NCI-H524 treated with DMSO at 0.1 percent for 48 hours (cell line): ENCODE measurements around the gene DCC.
"Not testable (repeated sequence)": the region's sequence is repeated elsewhere in the genome, so short reads cannot be mapped to it uniquely, and the experiment has no call there.

Source experiments
- DNase-seq: peaks from one replicate; lab custom pipeline; 2025; lab: John Stamatoyannopoulos, UW

Gene DCC

DNA sequence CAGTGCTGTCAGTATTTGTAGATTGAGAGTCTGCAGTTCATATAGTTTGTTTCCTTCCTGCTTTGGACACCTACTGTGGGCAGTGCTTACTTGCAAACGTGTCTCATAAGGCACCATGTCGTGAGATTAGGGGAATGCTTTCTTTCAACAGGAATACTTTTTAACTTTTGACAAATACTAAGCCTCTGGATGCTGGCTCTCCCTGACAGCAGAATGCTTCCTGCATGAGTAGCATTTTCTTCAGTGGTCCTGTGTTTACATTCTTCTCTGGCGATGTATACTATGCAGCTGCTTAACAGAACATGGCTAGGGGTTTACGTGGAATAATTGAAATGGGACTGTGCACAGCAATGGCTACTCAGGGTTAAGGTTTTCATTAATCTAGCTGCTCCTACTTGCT, 1077.0 kb downstream of the DCC start:
- no peak for DNase-seq

DNA sequence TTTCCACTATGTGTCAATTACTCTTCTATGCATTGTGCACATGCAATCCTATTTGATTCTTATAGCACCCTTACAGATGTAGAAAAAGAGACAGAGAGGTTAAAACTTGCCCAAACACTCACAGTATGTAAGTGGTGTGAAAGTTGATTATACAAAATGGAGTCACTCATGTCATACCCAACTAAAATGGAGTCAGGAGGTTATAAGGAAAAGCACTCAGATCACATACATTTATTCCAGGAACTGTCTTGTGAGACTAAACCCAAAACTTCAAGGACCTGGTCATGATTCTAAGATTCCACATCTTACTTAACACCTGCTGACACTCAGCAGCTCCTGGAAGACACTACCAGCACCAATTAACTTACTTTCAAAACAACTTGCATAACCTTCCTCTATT, 1081.9 kb downstream of the DCC start:
- no peak for DNase-seq

DNA sequence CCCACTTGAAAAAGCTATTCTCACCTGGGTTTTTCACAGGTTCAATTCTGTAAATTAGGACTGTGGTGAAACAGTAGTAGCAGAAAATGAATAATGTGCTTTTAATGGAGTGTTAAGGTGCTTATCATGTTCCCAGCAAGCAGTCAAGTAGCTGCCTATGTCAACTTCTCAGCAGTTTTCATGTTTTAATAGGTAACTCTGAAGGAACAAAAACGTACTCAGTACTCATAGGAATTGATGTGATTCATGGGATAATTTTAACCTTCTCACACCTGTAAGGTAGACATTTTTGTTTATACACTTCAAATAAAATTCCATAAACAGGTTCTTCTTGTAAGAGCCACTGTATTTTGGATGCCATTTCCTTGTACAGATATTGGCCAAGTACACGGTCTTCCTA, 1082.9 kb downstream of the DCC start:
- no peak for DNase-seq

DNA sequence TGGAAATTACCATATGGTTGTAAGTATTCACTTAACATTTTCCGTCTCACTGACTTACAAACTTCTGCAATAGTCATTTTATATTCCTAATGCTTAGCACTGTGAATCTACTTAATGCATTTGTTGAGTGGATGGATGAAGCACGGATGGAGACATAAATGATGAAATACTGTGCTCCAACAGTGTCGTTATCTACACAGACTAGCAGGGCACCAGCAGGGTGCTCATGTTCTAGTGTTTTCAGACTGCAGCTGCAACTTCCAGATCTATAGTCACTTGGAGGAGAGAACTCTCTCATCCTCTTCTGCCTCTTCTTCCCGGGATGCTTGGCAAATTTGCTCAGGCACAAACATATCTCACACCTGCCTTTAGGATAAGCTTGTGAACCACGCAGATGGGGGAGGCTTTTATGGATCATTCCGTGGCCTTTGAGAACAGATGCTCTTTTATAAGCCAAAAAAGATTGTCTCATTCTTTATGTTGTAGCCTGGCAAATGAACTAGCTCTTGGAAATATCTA, 1086.7 kb downstream of the DCC start:
- DNase-seq = peak; percentile 69

DNA sequence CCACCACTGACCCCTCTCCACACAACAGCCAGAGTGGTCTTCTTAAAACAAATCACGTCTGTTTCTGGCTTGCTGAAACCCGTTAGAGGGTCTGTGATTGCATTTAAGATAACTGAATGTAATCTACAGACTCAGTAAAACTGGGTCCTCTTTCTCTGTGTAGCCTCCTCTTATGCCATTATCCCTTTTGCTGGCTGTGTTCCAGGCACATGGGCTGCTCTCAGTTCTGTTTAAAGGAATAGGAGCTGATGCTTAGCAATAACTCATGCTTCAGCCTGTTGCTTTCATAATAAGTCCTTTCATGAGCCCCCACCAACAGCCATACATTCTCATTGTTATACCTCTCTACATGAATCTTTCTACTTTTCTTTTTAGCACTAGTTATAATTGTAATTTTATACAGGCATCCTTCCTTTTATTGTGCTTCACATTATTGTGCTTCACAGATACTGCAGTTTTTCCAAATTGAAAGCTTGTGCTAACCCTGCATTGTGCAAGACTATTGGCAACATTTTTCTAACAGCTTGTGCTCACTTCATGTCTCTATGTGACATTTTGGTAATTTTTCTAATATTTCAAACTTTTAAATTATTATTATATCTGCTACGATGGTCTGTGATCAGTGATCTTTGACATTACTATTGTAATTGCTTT, 1101.9 kb downstream of the DCC start:
- no peak for DNase-seq

DNA sequence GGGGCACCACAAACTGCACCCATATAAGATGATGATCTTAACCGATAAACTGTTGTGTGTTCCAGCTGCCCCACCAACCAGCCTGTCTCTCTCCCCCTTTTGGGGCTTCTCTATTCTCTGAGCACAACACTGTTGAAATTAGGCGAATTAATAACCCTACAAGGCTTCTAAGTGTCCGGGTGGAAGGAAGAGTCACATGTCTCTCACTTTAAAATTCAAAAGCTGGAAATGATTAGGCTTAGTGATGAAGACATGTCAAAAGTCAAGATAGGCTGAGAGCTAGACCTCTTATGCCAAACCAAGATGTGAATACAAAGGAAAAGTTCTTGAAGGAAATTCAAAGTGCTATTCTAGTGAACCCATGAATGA, 1102.4 kb downstream of the DCC start:
- DNase-seq = no peak

DNA sequence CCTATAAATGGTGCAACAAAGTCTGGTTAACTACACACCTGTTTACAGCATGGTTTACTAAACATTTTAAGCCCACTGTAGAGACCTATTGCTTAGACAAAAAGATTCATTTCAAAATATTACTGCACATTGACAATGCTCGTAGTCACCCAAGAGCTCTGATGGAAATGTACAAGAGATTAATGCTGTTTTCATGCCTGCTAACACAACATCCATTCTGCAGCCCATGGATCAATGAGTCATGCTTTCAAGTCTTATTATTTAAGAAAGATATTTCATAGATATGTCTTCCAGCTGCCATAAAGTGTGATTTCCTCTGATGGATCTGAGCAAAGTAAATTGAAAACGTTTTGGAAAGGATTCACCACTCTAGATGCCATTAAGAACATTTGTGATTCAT, 1103.3 kb downstream of the DCC start:
- DNase-seq = no peak

DNA sequence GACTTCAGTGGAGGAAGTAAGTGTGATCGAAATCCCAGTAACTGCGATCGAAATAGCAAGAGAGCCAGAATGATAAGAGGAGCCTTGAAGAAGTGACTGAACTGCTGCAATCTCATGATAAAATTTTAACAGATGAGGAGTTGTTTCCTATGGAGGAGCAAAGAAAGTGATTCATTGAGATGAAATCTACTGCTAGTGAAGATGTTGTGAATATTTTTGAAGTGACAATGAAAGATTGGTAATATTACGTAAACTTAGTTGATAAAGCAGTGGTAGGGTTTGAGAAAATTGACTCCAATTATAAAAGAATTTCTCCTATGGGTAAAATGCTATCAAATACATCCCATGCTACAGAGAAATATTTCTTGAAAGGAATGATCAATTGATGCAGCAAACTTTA, 1103.8 kb downstream of the DCC start:
- DNase-seq = no peak

DNA sequence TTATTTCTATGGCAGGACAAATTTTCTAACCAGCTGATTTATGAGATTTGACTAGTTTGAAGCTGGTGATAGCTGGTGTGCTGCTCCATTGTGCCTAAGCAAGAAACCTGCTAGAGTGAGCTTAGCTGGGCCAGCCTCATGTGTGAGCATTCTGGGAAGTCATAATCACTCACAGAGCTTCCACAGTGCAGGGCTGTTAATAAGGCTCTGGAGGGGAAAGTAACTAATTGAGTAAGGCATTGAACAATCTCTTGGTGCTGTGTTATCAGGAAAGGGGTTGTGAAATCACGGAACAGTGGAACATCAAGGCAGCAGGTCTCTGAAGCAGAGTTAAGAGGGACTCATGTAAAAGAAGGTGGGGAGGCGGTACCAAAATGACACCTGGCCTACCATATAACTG, 1111.9 kb downstream of the DCC start:
- DNase-seq = no peak

DNA sequence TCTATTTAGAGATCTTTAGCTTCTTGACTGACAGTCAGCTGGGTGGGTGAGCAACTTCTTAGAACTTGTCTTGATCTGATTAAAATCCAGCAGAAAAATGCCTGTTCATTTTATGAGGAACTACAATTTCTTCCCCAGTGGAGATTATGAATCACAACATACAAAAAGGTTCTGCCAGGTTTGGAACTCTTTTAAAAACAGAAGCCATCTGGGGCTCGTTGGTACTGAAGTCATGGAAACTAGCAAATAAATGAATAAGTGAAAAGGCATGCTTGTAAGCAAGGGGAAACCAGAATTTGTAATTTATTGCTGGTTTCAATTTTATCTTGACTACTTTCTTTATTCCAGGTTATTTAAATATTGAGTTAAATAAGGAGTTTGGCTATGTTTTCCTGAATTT, 1117.1 kb downstream of the DCC start:
- no peak for DNase-seq

DNA sequence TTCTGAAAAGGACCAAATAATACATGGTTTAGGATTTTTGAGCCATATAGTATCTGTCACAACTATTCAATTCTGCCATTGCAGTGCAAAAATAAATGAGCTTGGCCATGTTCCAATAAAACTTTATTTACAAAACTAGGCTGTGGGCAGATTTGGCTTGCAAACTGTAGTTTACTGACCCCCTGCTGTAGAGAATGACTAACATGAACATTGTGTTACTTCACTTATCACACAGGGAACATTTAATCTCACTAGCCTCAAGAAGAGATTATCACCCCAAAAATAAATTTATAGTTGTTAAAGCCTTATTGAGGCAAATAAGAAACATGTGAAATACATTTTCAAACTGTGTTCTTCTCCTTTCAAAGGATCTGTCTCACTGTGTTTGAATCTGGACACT, 1118.3 kb downstream of the DCC start:
- DNase-seq = no peak

DNA sequence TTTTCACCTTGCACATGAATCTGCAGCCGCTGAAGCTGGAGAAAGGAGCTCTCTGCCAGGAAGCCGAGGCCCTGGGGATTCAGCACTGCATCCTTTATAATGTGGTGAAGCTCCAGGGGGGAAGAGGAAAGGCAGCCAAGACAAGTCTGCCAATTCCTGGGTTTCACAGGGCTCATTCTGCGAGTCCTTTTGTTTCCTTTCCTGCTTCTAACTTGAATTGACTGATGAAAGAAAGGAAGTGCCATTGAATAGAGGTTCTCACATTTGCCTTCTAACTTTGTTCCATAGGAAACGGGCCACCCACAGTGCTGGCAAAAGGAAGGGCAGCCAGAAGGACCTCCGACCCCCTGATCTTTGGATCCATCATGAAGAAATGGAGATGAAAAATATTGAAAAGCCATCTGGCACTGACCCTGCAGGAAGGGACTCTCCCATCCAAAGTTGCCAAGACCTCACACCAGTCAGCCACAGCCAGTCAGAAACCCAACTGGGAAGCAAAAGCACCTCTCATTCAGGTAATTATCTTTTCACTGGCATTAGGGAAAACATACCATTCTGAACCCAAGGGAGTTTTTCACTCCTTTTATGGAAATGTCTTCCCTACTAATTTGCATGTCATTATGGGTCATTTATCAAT, 1119.1 kb downstream of the DCC start:
- no peak for DNase-seq

DNA sequence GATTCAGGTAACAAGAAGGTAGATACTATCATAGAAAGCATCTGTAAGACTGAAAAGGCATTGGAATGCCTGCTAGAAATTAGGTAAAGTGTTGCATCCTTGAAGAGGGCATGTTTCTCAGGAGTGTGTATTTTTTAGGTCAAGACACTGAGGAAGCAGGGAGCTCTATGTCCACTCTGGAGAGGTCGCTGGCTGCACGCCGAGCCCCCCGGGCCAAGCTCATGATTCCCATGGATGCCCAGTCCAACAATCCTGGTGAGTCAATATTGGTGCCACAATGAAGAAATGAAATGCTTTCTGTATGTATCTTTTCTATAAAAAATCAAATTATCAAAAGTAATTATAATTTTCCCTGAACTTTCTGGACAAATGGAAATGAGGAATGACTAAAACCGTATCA, 1127.8 kb downstream of the DCC start:
- DNase-seq = no peak

DNA sequence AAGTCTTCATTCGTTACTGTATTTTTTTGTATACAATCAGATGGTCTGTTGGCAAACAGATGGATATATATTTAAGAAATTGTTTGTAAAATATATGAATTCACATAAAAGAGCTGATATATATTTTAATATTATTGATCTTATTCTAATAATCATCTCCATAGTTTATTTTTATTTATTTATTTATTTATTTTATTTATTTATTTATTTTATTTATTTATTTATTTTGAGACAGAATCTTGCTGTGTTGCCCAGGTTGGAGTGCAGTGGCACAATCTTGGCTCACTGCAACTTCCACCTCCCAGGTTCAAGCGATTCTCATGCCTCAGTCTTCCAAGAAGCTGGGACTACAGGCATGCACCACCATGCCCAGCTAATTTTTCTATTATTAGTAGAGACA, 1128.2 kb downstream of the DCC start:
- not testable (repeated sequence) for DNase-seq

DNA sequence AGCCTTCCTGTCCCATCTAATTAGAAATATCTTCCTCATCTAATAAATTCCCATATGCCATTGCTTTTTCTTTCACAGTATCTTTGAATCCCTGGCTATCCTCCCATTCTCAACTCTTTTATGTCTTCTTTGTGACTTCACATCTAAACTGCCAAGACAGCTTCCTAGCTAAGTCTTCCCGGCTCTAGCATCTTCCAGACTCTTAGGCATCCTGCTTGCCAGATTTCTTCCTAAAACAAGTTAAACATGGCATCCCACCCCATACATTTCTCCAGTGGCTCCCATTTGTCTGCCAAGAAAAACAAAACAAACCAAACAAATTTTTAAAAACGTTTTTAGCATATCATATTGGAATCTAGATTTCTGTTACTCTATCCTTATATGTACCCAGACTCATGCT, 1132.5 kb downstream of the DCC start:
- DNase-seq = no peak

DNA sequence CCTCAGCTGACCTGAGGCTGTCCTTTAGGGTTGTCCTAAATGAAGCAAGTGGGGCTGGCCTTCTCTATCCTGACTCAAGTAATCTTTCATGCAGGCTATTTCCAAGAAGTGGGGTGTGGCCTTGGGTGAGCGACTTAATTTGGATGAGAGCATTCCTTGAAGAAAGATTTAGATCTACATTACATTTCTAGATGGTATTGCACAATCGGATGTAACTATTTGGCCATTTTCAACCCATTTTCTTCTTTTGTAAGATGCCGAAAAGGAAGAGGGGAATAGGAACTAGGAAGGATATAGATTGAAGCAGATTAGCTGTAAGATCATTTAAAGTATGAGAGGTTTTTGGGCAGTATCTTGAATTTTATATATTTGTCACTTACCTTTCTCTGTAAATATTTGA, 1138.2 kb downstream of the DCC start:
- no peak for DNase-seq

DNA sequence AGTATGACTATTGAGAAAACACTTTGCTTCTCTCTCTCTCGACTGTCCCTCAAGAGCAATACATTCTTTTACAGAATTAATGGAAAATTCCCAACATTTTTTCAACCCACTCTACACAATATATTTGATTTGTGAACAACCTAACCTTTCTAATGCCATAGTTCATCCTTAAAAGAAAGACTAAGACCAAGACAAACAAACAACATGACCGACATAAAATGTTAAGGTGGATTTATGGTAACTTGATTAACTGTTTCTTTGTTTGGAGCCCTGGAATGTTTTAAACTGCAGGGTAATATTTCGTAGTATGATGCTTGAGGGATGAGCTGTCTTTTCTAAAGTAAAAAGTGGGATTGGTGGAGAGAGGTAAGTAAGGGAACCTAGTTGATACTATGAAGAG, 1146.3 kb downstream of the DCC start:
- DNase-seq = no peak

DNA sequence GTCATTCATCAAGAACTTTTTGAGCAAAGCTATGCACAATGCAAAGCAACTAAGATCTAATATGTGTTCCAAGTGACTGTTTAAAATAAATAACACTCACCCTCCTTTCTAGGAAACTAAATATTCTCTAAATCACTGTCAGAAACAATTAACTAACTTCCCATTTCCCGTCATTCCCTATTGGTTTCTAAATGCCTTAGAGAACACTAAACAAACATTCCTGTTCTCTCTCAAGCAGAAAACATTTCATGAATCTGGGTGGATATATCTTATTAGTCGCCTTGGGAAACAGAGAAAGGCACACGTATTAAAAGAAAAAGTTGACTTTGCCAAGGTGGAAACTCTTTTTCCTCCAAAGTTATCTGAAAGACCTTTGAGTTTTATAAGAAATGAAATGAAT, 1149.3 kb downstream of the DCC start:
- DNase-seq = no peak

DNA sequence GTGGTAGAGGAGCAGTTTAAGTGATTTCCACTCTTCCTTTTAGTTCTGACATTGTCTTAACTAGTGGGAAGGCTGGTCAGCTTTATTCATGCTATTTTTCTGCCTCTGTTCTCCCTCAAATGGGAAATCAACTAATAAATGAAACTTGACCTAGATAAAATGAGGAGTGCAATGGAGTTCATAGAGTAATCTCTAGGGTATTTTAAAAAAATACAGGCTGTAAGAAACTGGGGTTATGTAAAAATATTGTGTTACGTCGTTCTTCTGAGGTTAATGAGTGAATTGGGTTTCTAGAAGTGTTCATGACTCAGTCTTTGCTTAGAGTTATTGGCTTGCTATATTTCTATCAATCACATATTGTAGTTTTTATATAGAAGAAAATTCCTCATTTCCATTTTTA, 1150.0 kb downstream of the DCC start:
- DNase-seq = no peak

DNA sequence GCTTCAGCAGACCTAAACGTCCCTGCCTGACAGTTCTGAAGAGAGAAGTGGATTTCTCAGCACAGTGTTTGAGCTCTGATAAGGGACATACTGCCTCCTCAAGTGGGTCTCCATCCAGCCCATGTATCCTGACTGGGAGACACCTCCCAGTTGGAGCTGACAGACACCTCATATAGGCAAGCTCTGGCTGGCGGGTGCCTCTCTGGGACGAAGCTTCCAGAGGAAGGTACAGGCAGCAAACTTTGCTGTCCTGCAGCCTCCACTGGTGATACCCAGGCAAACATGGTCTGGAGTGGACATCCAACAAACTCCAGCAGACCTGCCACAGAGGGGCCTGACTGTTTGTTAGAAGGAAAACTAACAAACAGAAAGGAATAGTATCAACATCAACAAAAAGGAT, 1156.0 kb downstream of the DCC start:
- no peak for DNase-seq

DNA sequence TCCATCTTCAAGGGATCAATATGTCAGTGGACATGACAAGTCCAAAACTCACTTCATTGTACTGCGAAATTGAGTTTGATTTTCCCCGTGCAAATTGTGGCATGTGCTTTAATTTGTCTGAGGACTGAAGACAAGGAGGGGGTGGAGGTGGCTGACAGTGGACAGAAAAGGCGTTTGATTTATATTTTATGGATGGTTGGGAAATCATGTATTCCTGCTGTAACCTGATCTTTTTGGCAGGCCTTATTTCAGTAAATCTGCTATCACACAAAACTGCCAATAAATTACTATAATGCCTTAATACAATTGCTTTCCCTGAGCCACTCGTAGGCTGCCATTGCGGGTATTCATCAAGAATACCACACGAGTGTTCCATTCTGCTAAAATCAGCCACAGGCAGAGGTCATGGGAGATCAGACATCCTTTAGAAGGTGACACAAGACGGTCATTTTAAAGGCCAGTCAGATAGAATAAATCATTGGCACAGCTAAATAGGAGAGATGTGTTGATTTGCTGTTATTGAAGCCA, 1164.0 kb downstream of the DCC start:
- DNase-seq = no peak

DNA sequence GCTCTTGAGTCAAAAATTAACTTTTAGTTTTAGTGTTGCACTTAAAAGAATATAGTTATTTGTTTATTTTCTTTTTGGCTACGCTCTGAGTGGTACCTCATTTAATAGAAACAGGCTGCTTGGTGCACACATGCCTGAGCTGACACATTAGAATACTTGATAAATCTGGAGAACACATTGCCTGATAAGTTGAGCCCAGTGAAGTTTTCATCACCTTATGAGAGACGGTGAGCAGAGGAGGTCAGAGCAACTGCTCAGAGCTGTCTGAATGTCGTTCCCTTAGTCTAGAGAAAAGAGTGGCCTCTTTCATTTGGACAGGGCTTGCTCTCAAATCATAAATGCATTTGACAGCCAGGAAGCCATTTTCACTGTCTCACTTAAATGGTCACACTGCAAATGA, 1168.5 kb downstream of the DCC start:
- no peak for DNase-seq

DNA sequence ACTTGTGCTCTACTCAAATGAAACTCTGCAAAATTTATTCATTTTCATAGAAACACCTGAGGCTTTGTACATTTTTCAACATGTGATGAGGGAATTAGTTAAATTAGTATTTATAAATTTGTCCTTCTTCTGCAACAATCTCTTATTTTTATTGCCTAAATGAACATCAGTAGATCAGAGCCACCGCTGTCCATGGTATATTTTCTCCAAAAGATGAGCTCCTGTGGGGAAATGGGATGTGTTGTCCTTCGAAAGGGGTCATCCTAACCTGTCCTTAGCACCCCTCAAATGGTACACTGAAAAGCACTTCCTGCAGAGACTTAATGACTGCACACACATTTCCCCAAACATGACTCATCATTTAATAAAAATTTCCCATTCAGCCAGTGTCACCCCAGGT, 1169.9 kb downstream of the DCC start:
- no peak for DNase-seq

DNA sequence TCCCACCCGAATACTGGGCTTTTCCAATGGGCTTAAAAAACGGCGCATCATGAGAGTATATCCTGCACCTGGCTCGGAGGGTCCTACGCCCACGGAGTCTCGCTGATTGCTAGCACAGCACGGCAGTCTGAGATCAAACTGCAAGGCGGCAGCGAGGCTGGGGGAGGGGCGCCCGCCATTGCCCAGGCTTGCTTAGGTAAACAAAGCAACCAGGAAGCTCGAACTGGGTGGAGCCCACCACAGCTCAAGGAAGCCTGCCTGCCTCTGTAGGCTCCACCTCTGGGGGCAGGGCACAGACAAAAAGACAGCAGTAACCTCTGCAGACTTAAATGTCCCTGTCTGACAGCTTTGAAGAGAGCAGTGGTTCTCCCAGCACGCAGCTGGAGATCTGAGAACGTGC, 1171.7 kb downstream of the DCC start:
- not testable (repeated sequence) for DNase-seq
